GM23338 (cell line): ENCODE results near the gene JARID2. TPM values are rescaled to one million over a fixed set of nuclear protein-coding genes. Genes with fewer than 3 reads are reported as not detected.

Source experiments
- ATAC-seq: fragments of 200-7000 bp; cut with Tn5 transposase; 3 replicates; pipeline ENCODE4 v1.9.1; 2020
- DNase-seq: peaks from one replicate; pipeline ENCODE4 v3.0.0-alpha.2; 2015; ENCODE audit warnings: low spot score
- H2AFZ ChIP-seq: fragments of 200-600 bp; sonication (generic); 2 replicates; pipeline ENCODE4 v1.8.0; 2016; ENCODE audit warnings: antibody characterized with exemption, mild to moderate bottlenecking, moderate library complexity
- H3F3A ChIP-seq: fragments of 200-600 bp; sonication (generic); replicated peaks from 2 replicates; pipeline ENCODE4 v1.8.0; 2017; ENCODE audit warnings: antibody characterized with exemption, mixed run types, low read depth
- H3K27ac ChIP-seq: fragments of 200-600 bp; sonication (generic); 2 replicates; pipeline ENCODE4 v1.6.1; 2016; ENCODE audit warnings: low read depth
- H3K27me3 ChIP-seq: fragments of 200-600 bp; sonication (generic); 2 replicates; pipeline ENCODE4 v1.8.0; 2016; ENCODE audit warnings: mild to moderate bottlenecking, mixed run types, moderate library complexity; ENCODE audit not compliant: insufficient read depth
- H3K36me3 ChIP-seq: fragments of 200-600 bp; sonication (generic); 2 replicates; pipeline ENCODE4 v1.8.0; 2016; ENCODE audit warnings: mild to moderate bottlenecking; ENCODE audit not compliant: insufficient read depth
- H3K4me1 ChIP-seq: fragments of 200-600 bp; sonication (generic); 2 replicates; pipeline ENCODE4 v1.8.0; 2016; ENCODE audit warnings: mild to moderate bottlenecking, moderate library complexity; ENCODE audit not compliant: insufficient read depth
- H3K4me2 ChIP-seq: fragments of 200-600 bp; sonication (generic); 2 replicates; pipeline ENCODE4 v1.7.1; 2017; ENCODE audit warnings: mixed run types
- H3K4me3 ChIP-seq: fragments of 200-600 bp; sonication (generic); 2 replicates; pipeline ENCODE4 v1.6.1; 2016; ENCODE audit warnings: mixed run types
- H3K79me2 ChIP-seq: fragments of 200-600 bp; sonication (generic); replicated peaks from 2 replicates; pipeline ENCODE4 v1.8.0; 2017; ENCODE audit warnings: mild to moderate bottlenecking; ENCODE audit not compliant: insufficient read depth
- H3K9me2 ChIP-seq: fragments of 200-600 bp; sonication (generic); 2 replicates; pipeline ENCODE4 v1.8.0; 2017; ENCODE audit not compliant: insufficient read depth
- H4K20me1 ChIP-seq: fragments of 200-600 bp; sonication (generic); replicated peaks from 2 replicates; pipeline ENCODE4 v1.8.0; 2017; ENCODE audit warnings: mild to moderate bottlenecking; ENCODE audit not compliant: insufficient read depth
- H3K27ac Mint-ChIP-seq: 2 replicates; pipeline ENCODE4 v1.8.0; 2020; ENCODE audit warnings: inconsistent platforms, mild to moderate bottlenecking, moderate library complexity, mixed read lengths
- H3K27me3 Mint-ChIP-seq: 3 replicates; pipeline ENCODE4 v1.8.0; 2022; ENCODE audit warnings: low read depth, mild to moderate bottlenecking, moderate library complexity, mixed read lengths, inconsistent platforms; ENCODE audit not compliant: insufficient read depth, poor library complexity
- H3K36me3 Mint-ChIP-seq: 3 replicates; pipeline ENCODE4 v1.8.0; 2021; ENCODE audit warnings: low read depth, mild to moderate bottlenecking, inconsistent platforms, moderate library complexity, mixed read lengths
- H3K4me1 Mint-ChIP-seq: 3 replicates; pipeline ENCODE4 v1.8.0; 2020; ENCODE audit warnings: mild to moderate bottlenecking, inconsistent platforms, mixed read lengths
- H3K4me3 Mint-ChIP-seq: 3 replicates; pipeline ENCODE4 v1.8.0; 2021; ENCODE audit warnings: moderate library complexity, mild to moderate bottlenecking, inconsistent platforms, mixed read lengths
- H3K9me3 Mint-ChIP-seq: 3 replicates; pipeline ENCODE4 v1.8.0; 2020; ENCODE audit warnings: moderate library complexity, mild to moderate bottlenecking, inconsistent platforms, mixed read lengths
- CREB1 ChIP-seq: fragments of 250-450 bp; sonication (Bioruptor Pico); IDR thresholded peaks from 2 replicates; pipeline ENCODE4 v1.5.0; 2020; ENCODE audit warnings: low read depth, mild to moderate bottlenecking, moderate library complexity
- EZH2 ChIP-seq: fragments of 200-600 bp; sonication (generic); IDR thresholded peaks from one replicate; pipeline ENCODE4 v1.8.0; 2017; ENCODE audit warnings: antibody characterized with exemption, mild to moderate bottlenecking, low read depth; ENCODE audit not compliant: unreplicated experiment
- EZH2phosphoT487 ChIP-seq: fragments of 200-600 bp; sonication (generic); IDR thresholded peaks from one replicate; pipeline ENCODE4 v1.8.1; 2018; ENCODE audit warnings: antibody characterized with exemption; ENCODE audit not compliant: unreplicated experiment
- JUNB ChIP-seq: IDR thresholded peaks from one replicate; pipeline ENCODE4 v1.6.1; 2016; ENCODE audit warnings: antibody characterized with exemption; ENCODE audit not compliant: unreplicated experiment
- NANOG ChIP-seq: IDR thresholded peaks from 2 replicates; pipeline ENCODE4 v1.6.1; 2016; ENCODE audit warnings: antibody characterized with exemption, borderline replicate concordance
- POLR2AphosphoS5 ChIP-seq: IDR thresholded peaks from 2 replicates; pipeline ENCODE4 v1.6.1; 2016; ENCODE audit warnings: antibody characterized with exemption, low read depth
- STAT1 ChIP-seq: IDR thresholded peaks from one replicate; pipeline ENCODE4 v1.6.1; 2016; ENCODE audit warnings: antibody characterized with exemption; ENCODE audit not compliant: unreplicated experiment
- ZNF114 ChIP-seq: fragments of 250-450 bp; sonication (Bioruptor Pico); IDR thresholded peaks from 2 replicates; pipeline ENCODE4 v1.5.0; 2020; ENCODE audit warnings: mild to moderate bottlenecking, moderate library complexity
- ZNF331 ChIP-seq: fragments of 250-450 bp; sonication (Bioruptor Pico); IDR thresholded peaks from 2 replicates; pipeline ENCODE4 v1.5.0; 2020; ENCODE audit warnings: low read depth, mild to moderate bottlenecking, moderate library complexity
- polyA plus RNA-seq: library from polyadenylated mRNA; unstranded; fragments of >200 nt; fragmentation: Nextera tagmentation; extraction: Ambion mirVana; gene quantifications from 2 replicates; pipeline ENCODE4 v1.2.1, GENCODE V29; 2016
- total RNA-seq: library from RNA; depleted of rRNA; stranded (reverse); fragments of >200 nt; shearing (Covaris generic); gene quantifications from 2 replicates; pipeline ENCODE4 v1.2.3, GENCODE V29; 2014
- TF ChIP-seq, protein P1 (sequence below): fragments of 250-450 bp; sonication (Bioruptor Pico); IDR thresholded peaks from 2 replicates; pipeline ENCODE4 v1.5.0; 2020; ENCODE audit warnings: mild to moderate bottlenecking, moderate library complexity
- TF ChIP-seq, protein P2 (sequence below): IDR thresholded peaks from one replicate; pipeline ENCODE4 v1.6.1; 2018; ENCODE audit warnings: antibody characterized with exemption; ENCODE audit not compliant: unreplicated experiment
- TF ChIP-seq, protein P3 (sequence below): IDR thresholded peaks from 2 replicates; pipeline ENCODE4 v1.6.1; 2016; ENCODE audit warnings: antibody characterized with exemption
- TF ChIP-seq, protein P4 (sequence below), 2 experiments: fragments of 200-600 bp in 1 of 2; sonication (generic) in 1 of 2; conservative IDR thresholded peaks; 2 replicates each; pipeline versions ENCODE4 v1.5.1 to v1.6.1; 2016 to 2017; ENCODE audit warnings: antibody characterized with exemption in 2 of 2, low read depth in 2 of 2, mild to moderate bottlenecking in 2 of 2, moderate library complexity in 1 of 2

Gene JARID2
- total and polyA plus RNA-seq, 2 experiments from 2014 or later = 92.8 to 196 TPM

DNA sequence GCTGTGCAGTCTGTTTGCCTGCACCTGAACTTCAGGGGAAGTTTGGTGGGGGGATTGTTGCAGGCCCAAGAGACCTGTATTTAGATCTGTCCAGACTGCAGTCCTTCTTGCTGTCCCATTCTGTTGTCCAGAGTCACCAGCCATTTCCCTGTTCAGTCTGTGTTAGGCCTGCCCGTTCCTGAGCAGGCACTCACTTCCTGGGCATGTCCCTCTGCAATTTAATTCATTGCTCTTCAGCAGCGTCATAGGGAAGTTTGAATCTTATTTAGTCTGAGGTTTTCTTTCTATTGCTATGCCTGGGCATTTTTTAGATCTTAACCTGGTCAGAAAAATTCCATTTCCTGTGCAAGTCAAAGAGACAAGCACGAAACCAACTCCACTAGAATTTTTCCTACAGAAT is 226.8 kb downstream of the JARID2 start:
- Histone ChIP-seq H4K20me1 (peaks cover 92% of the 10 kb centered on the region), H2AFZ (no peak overlapping the region), H3K4me2 (no peak overlapping the region), H3K27me3 (no peaks in the 10 kb centered on the region), H3K4me1 (peaks cover 53% of the 10 kb centered on the region), H3K79me2 (peaks cover 98% of the 10 kb centered on the region), H3K27ac (0 out of 2 replicates have a peak overlapping the region, but pooled peaks have one; percentile 68), H3K4me3 (no peak overlapping the region), H3K36me3 (peaks cover 28% of the 10 kb centered on the region), H3F3A (peaks cover 10% of the 10 kb centered on the region; the same call in 1 of the 2 replicates), H3K9me2 (no peaks in the 10 kb centered on the region)
- H3K9me3 Mint-ChIP-seq = no peaks in the 10 kb centered on the region
- DNase-seq (no peak), ATAC-seq (no peak)
- peak overlapping the region; percentile 53 for H3K27ac Mint-ChIP-seq
- TF ChIP-seq NANOG (no peak), JUNB (no peak), CREB1 (CRISPR knock-in tag) (no peak), EZH2 (no peak), POLR2AphosphoS5 (no peak), STAT1 (no peak), EZH2phosphoT487 (no peak), ZNF114 (CRISPR knock-in tag) (no peak), ZNF331 (CRISPR knock-in tag) (no peak)
- TF ChIP-seq, protein P1, sequence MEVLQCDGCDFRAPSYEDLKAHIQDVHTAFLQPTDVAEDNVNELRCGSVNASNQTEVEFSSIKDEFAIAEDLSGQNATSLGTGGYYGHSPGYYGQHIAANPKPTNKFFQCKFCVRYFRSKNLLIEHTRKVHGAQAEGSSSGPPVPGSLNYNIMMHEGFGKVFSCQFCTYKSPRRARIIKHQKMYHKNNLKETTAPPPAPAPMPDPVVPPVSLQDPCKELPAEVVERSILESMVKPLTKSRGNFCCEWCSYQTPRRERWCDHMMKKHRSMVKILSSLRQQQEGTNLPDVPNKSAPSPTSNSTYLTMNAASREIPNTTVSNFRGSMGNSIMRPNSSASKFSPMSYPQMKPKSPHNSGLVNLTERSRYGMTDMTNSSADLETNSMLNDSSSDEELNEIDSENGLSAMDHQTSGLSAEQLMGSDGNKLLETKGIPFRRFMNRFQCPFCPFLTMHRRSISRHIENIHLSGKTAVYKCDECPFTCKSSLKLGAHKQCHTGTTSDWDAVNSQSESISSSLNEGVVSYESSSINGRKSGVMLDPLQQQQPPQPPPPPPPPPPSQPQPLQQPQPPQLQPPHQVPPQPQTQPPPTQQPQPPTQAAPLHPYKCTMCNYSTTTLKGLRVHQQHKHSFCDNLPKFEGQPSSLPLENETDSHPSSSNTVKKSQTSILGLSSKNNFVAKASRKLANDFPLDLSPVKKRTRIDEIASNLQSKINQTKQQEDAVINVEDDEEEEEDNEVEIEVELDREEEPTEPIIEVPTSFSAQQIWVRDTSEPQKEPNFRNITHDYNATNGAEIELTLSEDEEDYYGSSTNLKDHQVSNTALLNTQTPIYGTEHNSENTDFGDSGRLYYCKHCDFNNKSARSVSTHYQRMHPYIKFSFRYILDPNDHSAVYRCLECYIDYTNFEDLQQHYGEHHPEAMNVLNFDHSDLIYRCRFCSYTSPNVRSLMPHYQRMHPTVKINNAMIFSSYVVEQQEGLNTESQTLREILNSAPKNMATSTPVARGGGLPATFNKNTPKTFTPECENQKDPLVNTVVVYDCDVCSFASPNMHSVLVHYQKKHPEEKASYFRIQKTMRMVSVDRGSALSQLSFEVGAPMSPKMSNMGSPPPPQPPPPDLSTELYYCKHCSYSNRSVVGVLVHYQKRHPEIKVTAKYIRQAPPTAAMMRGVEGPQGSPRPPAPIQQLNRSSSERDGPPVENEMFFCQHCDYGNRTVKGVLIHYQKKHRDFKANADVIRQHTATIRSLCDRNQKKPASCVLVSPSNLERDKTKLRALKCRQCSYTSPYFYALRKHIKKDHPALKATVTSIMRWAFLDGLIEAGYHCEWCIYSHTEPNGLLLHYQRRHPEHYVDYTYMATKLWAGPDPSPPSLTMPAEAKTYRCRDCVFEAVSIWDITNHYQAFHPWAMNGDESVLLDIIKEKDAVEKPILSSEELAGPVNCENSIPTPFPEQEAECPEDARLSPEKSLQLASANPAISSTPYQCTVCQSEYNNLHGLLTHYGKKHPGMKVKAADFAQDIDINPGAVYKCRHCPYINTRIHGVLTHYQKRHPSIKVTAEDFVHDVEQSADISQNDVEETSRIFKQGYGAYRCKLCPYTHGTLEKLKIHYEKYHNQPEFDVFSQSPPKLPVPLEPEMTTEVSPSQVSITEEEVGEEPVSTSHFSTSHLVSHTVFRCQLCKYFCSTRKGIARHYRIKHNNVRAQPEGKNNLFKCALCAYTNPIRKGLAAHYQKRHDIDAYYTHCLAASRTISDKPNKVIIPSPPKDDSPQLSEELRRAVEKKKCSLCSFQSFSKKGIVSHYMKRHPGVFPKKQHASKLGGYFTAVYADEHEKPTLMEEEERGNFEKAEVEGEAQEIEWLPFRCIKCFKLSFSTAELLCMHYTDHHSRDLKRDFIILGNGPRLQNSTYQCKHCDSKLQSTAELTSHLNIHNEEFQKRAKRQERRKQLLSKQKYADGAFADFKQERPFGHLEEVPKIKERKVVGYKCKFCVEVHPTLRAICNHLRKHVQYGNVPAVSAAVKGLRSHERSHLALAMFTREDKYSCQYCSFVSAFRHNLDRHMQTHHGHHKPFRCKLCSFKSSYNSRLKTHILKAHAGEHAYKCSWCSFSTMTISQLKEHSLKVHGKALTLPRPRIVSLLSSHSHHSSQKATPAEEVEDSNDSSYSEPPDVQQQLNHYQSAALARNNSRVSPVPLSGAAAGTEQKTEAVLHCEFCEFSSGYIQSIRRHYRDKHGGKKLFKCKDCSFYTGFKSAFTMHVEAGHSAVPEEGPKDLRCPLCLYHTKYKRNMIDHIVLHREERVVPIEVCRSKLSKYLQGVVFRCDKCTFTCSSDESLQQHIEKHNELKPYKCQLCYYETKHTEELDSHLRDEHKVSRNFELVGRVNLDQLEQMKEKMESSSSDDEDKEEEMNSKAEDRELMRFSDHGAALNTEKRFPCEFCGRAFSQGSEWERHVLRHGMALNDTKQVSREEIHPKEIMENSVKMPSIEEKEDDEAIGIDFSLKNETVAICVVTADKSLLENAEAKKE (CRISPR knock-in tag) = no peak
- TF ChIP-seq, protein P2, sequence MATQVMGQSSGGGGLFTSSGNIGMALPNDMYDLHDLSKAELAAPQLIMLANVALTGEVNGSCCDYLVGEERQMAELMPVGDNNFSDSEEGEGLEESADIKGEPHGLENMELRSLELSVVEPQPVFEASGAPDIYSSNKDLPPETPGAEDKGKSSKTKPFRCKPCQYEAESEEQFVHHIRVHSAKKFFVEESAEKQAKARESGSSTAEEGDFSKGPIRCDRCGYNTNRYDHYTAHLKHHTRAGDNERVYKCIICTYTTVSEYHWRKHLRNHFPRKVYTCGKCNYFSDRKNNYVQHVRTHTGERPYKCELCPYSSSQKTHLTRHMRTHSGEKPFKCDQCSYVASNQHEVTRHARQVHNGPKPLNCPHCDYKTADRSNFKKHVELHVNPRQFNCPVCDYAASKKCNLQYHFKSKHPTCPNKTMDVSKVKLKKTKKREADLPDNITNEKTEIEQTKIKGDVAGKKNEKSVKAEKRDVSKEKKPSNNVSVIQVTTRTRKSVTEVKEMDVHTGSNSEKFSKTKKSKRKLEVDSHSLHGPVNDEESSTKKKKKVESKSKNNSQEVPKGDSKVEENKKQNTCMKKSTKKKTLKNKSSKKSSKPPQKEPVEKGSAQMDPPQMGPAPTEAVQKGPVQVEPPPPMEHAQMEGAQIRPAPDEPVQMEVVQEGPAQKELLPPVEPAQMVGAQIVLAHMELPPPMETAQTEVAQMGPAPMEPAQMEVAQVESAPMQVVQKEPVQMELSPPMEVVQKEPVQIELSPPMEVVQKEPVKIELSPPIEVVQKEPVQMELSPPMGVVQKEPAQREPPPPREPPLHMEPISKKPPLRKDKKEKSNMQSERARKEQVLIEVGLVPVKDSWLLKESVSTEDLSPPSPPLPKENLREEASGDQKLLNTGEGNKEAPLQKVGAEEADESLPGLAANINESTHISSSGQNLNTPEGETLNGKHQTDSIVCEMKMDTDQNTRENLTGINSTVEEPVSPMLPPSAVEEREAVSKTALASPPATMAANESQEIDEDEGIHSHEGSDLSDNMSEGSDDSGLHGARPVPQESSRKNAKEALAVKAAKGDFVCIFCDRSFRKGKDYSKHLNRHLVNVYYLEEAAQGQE = no peak
- TF ChIP-seq, protein P3, sequence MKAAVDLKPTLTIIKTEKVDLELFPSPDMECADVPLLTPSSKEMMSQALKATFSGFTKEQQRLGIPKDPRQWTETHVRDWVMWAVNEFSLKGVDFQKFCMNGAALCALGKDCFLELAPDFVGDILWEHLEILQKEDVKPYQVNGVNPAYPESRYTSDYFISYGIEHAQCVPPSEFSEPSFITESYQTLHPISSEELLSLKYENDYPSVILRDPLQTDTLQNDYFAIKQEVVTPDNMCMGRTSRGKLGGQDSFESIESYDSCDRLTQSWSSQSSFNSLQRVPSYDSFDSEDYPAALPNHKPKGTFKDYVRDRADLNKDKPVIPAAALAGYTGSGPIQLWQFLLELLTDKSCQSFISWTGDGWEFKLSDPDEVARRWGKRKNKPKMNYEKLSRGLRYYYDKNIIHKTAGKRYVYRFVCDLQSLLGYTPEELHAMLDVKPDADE = no peak
- TF ChIP-seq, protein P4, sequence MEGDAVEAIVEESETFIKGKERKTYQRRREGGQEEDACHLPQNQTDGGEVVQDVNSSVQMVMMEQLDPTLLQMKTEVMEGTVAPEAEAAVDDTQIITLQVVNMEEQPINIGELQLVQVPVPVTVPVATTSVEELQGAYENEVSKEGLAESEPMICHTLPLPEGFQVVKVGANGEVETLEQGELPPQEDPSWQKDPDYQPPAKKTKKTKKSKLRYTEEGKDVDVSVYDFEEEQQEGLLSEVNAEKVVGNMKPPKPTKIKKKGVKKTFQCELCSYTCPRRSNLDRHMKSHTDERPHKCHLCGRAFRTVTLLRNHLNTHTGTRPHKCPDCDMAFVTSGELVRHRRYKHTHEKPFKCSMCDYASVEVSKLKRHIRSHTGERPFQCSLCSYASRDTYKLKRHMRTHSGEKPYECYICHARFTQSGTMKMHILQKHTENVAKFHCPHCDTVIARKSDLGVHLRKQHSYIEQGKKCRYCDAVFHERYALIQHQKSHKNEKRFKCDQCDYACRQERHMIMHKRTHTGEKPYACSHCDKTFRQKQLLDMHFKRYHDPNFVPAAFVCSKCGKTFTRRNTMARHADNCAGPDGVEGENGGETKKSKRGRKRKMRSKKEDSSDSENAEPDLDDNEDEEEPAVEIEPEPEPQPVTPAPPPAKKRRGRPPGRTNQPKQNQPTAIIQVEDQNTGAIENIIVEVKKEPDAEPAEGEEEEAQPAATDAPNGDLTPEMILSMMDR (conservative IDR thresholded peaks at IDR 0.05; ENCODE audit: low read depth in 2 of 2) = no peak
- no peak overlapping the region for H3K4me3 Mint-ChIP-seq
- H3K36me3 Mint-ChIP-seq = peaks cover 60% of the 10 kb centered on the region
- peaks cover 33% of the 10 kb centered on the region for H3K27me3 Mint-ChIP-seq
- peaks cover 63% of the 10 kb centered on the region for H3K4me1 Mint-ChIP-seq
